Peyer's patch (tissue), 4 donors: Measurements from ENCODE around the gene CTAG1A. TPM values are rescaled to one million over a fixed set of nuclear protein-coding genes. Genes with fewer than 3 reads are reported as not detected.
"Not testable (repeated sequence)": the region's sequence is repeated elsewhere in the genome, so short reads cannot be mapped to it uniquely, and the experiment has no call there.

Experiments
- DNase-seq, 3 donors: peaks; one replicate each; pipeline ENCODE4 v3.0.0-alpha.2; 2017 to 2019
- H3K27ac ChIP-seq, 4 donors: fragments of 200-600 bp; sonication (generic); one replicate each; pipeline ENCODE4 v1.5.1; 2016 to 2019
- H3K27me3 ChIP-seq, 2 donors: fragments of 200-600 bp; sonication (generic); one replicate each; pipeline ENCODE4 v1.5.1; 2019
- H3K36me3 ChIP-seq, 3 donors: fragments of 200-600 bp; sonication (generic); one replicate each; pipeline ENCODE4 v1.5.1; 2016 to 2019
- H3K4me1 ChIP-seq, 4 donors: fragments of 200-600 bp; sonication (generic); one replicate each; pipeline ENCODE4 v1.5.1; 2016 to 2019
- H3K4me3 ChIP-seq, 4 donors: fragments of 200-600 bp; sonication (generic); 1 replicate in 3 of 4; 2 replicates in 1 of 4; pipeline ENCODE4 v1.5.1; 2016 to 2019; ENCODE audit warnings: mild to moderate bottlenecking in 1 of 4
- H3K9me3 ChIP-seq, 4 donors: fragments of 200-600 bp; sonication (generic); one replicate each; pipeline ENCODE4 v1.5.1; 2016 to 2019; ENCODE audit warnings: mild to moderate bottlenecking in 1 of 4
- small RNA-seq, 2 donors: library from RNA; depleted of rRNA; stranded (forward); fragments of <200 nt; gene quantifications; one replicate each; pipeline ENCODE3, GENCODE V24; 2016
- total RNA-seq, 4 donors: library from RNA; depleted of rRNA; stranded (reverse); fragments of >200 nt; gene quantifications; one replicate each; pipeline ENCODE4 v1.1.0, GENCODE V29; 2016

CTAG1A gene
- total RNA-seq, 4 donors from 2014 or later: not detected

DNA sequence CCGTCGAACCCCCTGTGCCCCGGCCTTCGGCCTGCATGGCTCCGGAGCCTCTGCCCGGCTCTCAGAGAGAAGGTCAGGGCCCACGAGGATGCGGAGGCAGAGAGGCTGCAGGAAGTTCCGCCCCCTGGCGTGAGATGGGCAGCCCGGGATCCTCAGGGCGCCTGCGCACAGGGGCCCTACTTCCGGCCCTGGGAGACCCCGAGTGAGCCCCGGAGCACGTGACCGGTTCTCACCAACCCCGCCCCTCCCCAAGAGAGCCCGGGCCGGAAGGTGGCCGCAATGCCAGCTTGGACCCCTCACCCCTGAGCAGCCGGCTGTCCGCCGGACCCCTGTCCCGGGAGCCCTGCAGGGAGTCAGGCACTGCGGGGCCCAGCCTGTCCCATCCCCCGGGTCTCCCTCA, 34.2 kb downstream of the CTAG1A start, which contains the start of gene CTAG1B:
TSS of gene CTAG1B (minus strand) at position 101 of the 400 bp plus-strand sequence. CDS start at position 37, 64 bp downstream.
- DNase-seq, H3K36me3 ChIP-seq, H3K4me1 ChIP-seq, H3K9me3 ChIP-seq, H3K27ac ChIP-seq, H3K4me3 ChIP-seq, H3K27me3 ChIP-seq: not testable (repeated sequence)

DNA sequence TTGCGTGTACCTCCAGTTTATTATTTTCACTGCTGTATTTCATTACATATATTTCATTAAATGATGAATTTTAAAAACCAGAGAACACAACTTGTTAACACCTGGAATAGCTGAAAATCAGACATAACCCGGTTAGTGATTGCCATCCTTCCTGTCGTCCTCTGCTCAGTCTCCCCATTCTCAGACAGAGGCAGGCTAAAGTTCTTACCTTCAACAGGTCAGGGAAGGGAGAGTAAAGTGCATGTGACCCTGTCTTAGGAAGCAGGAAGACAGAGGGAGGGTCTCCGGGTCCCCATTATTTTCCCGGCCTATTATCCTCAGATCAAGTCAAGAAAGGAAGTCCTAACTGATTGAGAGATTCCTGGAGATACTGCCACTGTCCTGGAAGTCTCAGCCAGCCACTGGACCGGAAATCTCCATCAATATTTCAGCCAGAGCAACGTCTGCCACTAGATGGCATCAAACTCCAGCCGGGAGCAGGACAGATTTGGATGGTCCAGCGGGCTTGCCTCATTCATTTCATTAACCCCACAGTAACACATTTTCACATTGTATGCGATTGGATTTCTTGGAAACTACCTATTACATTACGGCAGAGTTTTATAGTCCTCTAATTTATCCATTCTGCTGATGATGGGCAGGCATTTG, 36.0 kb downstream of the CTAG1A start:
- not testable (repeated sequence) for H3K9me3 ChIP-seq, H3K27ac ChIP-seq, H3K4me1 ChIP-seq, H3K4me3 ChIP-seq, H3K27me3 ChIP-seq, DNase-seq, H3K36me3 ChIP-seq

- not testable (repeated sequence) for H3K4me3 ChIP-seq, DNase-seq, H3K36me3 ChIP-seq, H3K9me3 ChIP-seq, H3K27me3 ChIP-seq, H3K27ac ChIP-seq, H3K4me1 ChIP-seq
Measured at GRCh38 chrX:154628960-154629359, 44.0 kb downstream of the CTAG1A start.

DNA sequence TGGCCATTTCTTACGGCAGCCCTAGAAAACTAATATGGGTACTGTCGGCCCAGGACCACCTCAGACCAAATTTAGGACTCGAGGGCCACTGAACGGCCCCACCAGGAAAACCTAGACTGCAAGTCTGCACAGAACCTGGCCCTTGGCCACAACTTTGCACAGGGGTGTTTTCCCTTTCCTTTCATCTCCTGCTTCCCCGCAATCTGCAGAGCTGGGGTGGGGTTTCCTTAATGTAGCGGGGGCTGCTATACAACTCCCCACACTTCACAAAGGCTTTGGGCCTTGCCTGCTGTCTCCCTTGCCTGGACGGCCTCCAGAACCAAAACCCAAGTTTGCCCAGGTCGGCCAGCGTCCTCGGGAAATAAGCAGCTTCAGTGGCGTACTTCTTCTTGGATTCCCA, 46.0 kb downstream of the CTAG1A start:
- H3K4me3 ChIP-seq, H3K4me1 ChIP-seq, H3K9me3 ChIP-seq, H3K36me3 ChIP-seq, H3K27ac ChIP-seq, H3K27me3 ChIP-seq, DNase-seq: not testable (repeated sequence)

DNA sequence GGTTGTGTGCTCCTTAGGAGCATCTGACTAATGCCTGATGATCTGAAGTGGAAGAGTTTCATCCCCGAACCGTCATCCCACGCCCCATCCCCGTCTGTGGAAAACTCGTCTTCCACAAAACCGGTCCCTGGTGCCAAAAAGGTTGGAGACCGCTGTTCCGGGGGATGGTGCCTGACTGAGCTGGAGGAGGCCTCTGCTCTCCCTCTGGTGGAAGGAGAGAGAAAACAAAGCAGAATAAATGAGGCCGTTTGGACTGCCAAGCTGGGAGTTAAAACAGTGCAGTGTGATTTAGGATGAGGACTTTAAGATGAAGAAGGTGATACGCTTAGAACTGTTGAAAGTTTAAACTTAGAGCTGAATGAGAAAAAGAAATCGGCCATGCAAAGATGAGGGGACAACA, 48.7 kb downstream of the CTAG1A start:
- DNase-seq, H3K9me3 ChIP-seq, H3K27me3 ChIP-seq, H3K27ac ChIP-seq, H3K4me3 ChIP-seq, H3K4me1 ChIP-seq, H3K36me3 ChIP-seq: not testable (repeated sequence)

Small RNA genes within 50 kb of the gene (small RNA-seq; reads per million reads assigned to genes)
- gene AC244090.1: 0 reads per million in 2 donors
- gene AC244107.2: 0 reads per million in 2 donors

Other genes starting within 250 kb of the CTAG1A start
- gene FLNA, start 210.5 kb upstream of the CTAG1A start, total RNA-seq: 100 to 1,000 TPM; 143 to 663 (median 328) TPM
- 10 to 100 TPM; 21.7 to 31.4 (median 26.6) TPM for gene EMD, start 205.8 kb upstream of the CTAG1A start, total RNA-seq
- 1,000 to 10,000 TPM; 1,992 to 4,644 (median 2,626) TPM for gene RPL10, start 186.8 kb upstream of the CTAG1A start, total RNA-seq
- 10 to 100 TPM; 23.9 to 41.2 (median 32.2) TPM for gene DNASE1L1, start 175.9 kb upstream of the CTAG1A start, total RNA-seq
- 100 to 1,000 TPM; 105 to 147 (median 112) TPM for gene TAFAZZIN, start 173.6 kb upstream of the CTAG1A start, total RNA-seq
- gene ATP6AP1, start 156.5 kb upstream of the CTAG1A start, total RNA-seq: 10 to 100 TPM; 11.6 to 80.0 (median 54.9) TPM
- gene GDI1, start 148.0 kb upstream of the CTAG1A start, total RNA-seq: 100 to 1,000 TPM in 2 of 4 donors, 10 to 100 TPM in 2; 65.2 to 278 (median 117) TPM
- gene FAM50A, start 141.0 kb upstream of the CTAG1A start, total RNA-seq: 100 to 1,000 TPM in 1 of 4 donors, 10 to 100 TPM in 3; 35.6 to 212 (median 54.6) TPM
- 10 to 100 TPM; 38.0 to 54.6 (median 48.4) TPM for gene PLXNA3, start 126.9 kb upstream of the CTAG1A start, total RNA-seq
- gene LAGE3, start 105.9 kb upstream of the CTAG1A start, total RNA-seq: 10 to 100 TPM in 3 of 4 donors, 1 to 10 TPM in 1; 8.5 to 15.7 (median 10.8) TPM
- 10 to 100 TPM; 20.6 to 45.9 (median 34.6) TPM for gene UBL4A, start 98.5 kb upstream of the CTAG1A start, total RNA-seq
- gene SLC10A3, start 94.5 kb upstream of the CTAG1A start, total RNA-seq: 10 to 100 TPM; 11.6 to 19.8 (median 16.5) TPM
- 100 to 1,000 TPM in 2 of 4 donors, 10 to 100 TPM in 2; 18.2 to 117 (median 101) TPM for gene FAM3A, start 68.9 kb upstream of the CTAG1A start, total RNA-seq
- gene G6PD, start 38.3 kb upstream of the CTAG1A start, total RNA-seq: 10 to 100 TPM; 14.0 to 65.2 (median 43.1) TPM
- gene IKBKG, start 37.5 kb upstream of the CTAG1A start, total RNA-seq: 10 to 100 TPM; 11.9 to 74.3 (median 23.3) TPM
- gene CTAG1B, start 34.1 kb downstream of the CTAG1A start, total RNA-seq: not detected
- gene CTAG2, start 68.4 kb downstream of the CTAG1A start, total RNA-seq: not detected
- gene GAB3, start 165.9 kb downstream of the CTAG1A start, total RNA-seq: 1 to 10 TPM; 3.5 to 7.4 (median 5.0) TPM
- gene DKC1, start 177.7 kb downstream of the CTAG1A start, total RNA-seq: 100 to 1,000 TPM in 1 of 4 donors, 10 to 100 TPM in 3; 22.8 to 128 (median 39.0) TPM
- gene MPP1, start 220.4 kb downstream of the CTAG1A start, total RNA-seq: 10 to 100 TPM; 33.0 to 88.8 (median 65.4) TPM
- not detected for gene SMIM9, start 249.5 kb downstream of the CTAG1A start, total RNA-seq